ENCODE data around the gene NFKB2.
A peak's percentile ranks its signal among the peaks of the same experiment; 100 is the strongest.

Gene NFKB2

GRCh38 chr10:102418622-102419268, 23.2 kb downstream of the NFKB2 start, which contains the start of gene PSD:
Gene PSD (minus strand): TSS chr10:102418785. CDS start chr10:102417038, 1,747 bp downstream.
- DNase-seq (ENCODE audit: low spot score), result no peak
- no peak for TF ChIP-seq CTCF (IDR thresholded peaks at IDR 0.05; ENCODE audit: extremely low read depth, insufficient read depth, missing control alignments)

GRCh38 chr10:102419269-102420180, 24.0 kb downstream of the NFKB2 start:
- peak; percentile 89 for DNase-seq (ENCODE audit: low spot score)
- in situ Hi-C loops (cut with MboI; ENCODE audit: low pct_unique_long_range_greater_than_20kb, low sequenced_read_pairs, unreplicated experiment), result no loop called here
- no peak for TF ChIP-seq CTCF (IDR thresholded peaks at IDR 0.05; ENCODE audit: extremely low read depth, insufficient read depth, missing control alignments)

More at GRCh38 chr10:102418622-102419268, 23.2 kb downstream of the NFKB2 start, which contains the start of gene PSD:
- in situ Hi-C loops (cut with MboI; ENCODE audit: low pct_unique_long_range_greater_than_20kb, low sequenced_read_pairs, unreplicated experiment), result no loop called here

- TF ChIP-seq CTCF (IDR thresholded peaks at IDR 0.05; ENCODE audit: extremely low read depth, insufficient read depth, missing control alignments), result no peak
- in situ Hi-C loops (cut with MboI; ENCODE audit: low pct_unique_long_range_greater_than_20kb, low sequenced_read_pairs, unreplicated experiment), result no loop called here
- no peak for DNase-seq (ENCODE audit: low spot score)
Measured at GRCh38 chr10:102420181-102420713, 24.7 kb downstream of the NFKB2 start.

DNA sequence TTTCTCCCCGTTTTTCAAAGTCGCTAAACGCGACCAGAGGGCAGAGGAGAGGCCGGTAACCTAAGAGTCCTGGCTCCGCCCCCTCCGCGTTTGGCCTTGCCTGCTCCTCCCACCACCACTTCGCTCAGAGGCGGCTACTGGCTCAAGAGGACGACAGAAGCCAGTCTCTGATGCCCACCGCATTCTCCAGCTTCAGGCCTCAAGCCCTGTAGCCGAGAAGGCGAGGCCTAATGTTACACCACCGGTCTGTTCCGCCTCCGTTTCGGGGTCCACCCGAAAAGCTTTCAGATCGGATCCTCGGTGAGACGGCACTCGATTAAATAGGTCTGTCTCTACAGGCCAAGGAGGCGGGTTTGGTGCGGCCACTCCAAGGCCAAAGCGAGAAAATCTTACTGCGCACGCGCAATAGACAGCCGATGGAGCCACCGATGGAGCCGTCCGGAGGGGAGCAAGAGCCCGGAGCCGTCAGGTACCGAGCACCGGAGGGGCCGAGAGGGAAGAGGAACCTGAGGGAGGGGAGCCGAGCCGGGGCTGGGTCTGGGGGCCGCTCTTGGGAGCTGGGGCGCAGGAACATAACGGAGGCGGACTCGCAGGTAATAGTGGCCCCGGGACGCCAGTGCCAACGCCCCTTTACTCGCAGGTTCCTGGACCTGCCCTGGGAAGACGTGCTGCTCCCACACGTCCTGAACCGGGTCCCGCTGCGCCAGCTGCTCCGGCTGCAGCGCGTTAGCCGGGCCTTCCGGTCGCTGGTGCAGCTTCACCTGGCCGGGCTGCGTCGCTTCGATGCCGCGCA, 25.4 kb downstream of the NFKB2 start, which contains the start of gene FBXL15:
TSS of gene FBXL15 (plus strand) at position 123 of the 793 bp plus-strand sequence. CDS start at position 417, 294 bp downstream.
- peak; percentile 99 for DNase-seq (ENCODE audit: low spot score)
- in situ Hi-C loops (cut with MboI; ENCODE audit: low pct_unique_long_range_greater_than_20kb, low sequenced_read_pairs, unreplicated experiment), result no loop called here
- peak; percentile 18 for TF ChIP-seq CTCF (IDR thresholded peaks at IDR 0.05; ENCODE audit: extremely low read depth, insufficient read depth, missing control alignments)

DNA sequence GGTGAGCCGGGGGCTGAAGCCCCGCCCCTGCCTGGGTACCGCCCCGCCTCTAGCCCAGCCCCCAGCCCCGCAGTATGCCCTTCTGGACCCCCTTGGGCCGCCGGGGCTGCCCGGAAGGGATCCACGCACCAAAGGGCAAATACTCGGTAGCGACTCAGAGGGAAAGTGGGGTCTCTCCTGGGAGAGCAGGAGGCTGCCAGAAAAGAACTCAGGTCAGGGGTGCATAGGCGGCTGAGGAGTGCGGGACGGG, 25.9 kb downstream of the NFKB2 start:
- no peak for DNase-seq (ENCODE audit: low spot score)
- no peak for TF ChIP-seq CTCF (IDR thresholded peaks at IDR 0.05; ENCODE audit: extremely low read depth, insufficient read depth, missing control alignments)
- in situ Hi-C loops (cut with MboI; ENCODE audit: low pct_unique_long_range_greater_than_20kb, low sequenced_read_pairs, unreplicated experiment), result no loop called here

Data from GM13977 (cell line).